Coronary artery (tissue), 2 donors: ENCODE measurements around the gene RWDD4.
"Not testable (repeated sequence)": the region's sequence is repeated elsewhere in the genome, so short reads cannot be mapped to it uniquely, and the experiment has no call there.

ENCODE experiments used
- DNase-seq: peaks from one replicate; pipeline ENCODE4 v3.0.0-alpha.2; 2017; ENCODE audit warnings: low spot score
- H3K27ac ChIP-seq, 2 donors: fragments of 200-600 bp; sonication (generic); one replicate each; pipeline ENCODE4 v1.5.1; 2016 to 2019
- H3K4me3 ChIP-seq: fragments of 200-600 bp; sonication (generic); 2 replicates; pipeline ENCODE4 v1.5.1; 2016; ENCODE audit warnings: mild to moderate bottlenecking, moderate library complexity
- CTCF ChIP-seq: fragments of 200-600 bp; sonication (generic); IDR thresholded peaks from one replicate; pipeline ENCODE4 v1.5.1; 2019; ENCODE audit warnings: antibody characterized with exemption

RWDD4 gene

GRCh38 chr4:183631577-183632198 is 27.3 kb downstream of the RWDD4 start:
- no peak overlapping the region for H3K27ac ChIP-seq
- no peak overlapping the region for H3K4me3 ChIP-seq
- no peak for TF ChIP-seq CTCF
- no peak for DNase-seq

GRCh38 chr4:183627979-183628588 is 30.9 kb downstream of the RWDD4 start:
- DNase-seq, result no peak
- no peak overlapping the region for H3K27ac ChIP-seq
- TF ChIP-seq CTCF, result no peak
- H3K4me3 ChIP-seq, result no peak overlapping the region

GRCh38 chr4:183627286-183627685 is 31.7 kb downstream of the RWDD4 start:
- H3K27ac ChIP-seq, H3K4me3 ChIP-seq, DNase-seq: not testable (repeated sequence)

GRCh38 chr4:183626168-183626567 is 32.8 kb downstream of the RWDD4 start:
- TF ChIP-seq CTCF, result no peak
- H3K27ac ChIP-seq, result no peak overlapping the region
- H3K4me3 ChIP-seq, result no peak overlapping the region
- DNase-seq, result no peak

GRCh38 chr4:183624548-183624947 is 34.4 kb downstream of the RWDD4 start:
- TF ChIP-seq CTCF, result no peak
- DNase-seq, result no peak
- no peak overlapping the region for H3K4me3 ChIP-seq
- no peak overlapping the region for H3K27ac ChIP-seq

- no peak for TF ChIP-seq CTCF
- no peak for DNase-seq
- Histone ChIP-seq H3K4me3 (no peak overlapping the region), H3K27ac (no peak overlapping the region)
Measured at GRCh38 chr4:183621875-183622274, 37.1 kb downstream of the RWDD4 start.

- no peak for TF ChIP-seq CTCF
- Histone ChIP-seq H3K4me3 (no peak overlapping the region), H3K27ac (no peak overlapping the region)
- no peak for DNase-seq
Measured at GRCh38 chr4:183620421-183620820, 38.6 kb downstream of the RWDD4 start.
